Islet of Langerhans (tissue), 1 donor: ENCODE results near the gene FAM240B.

Experiments used
- FAIRE-seq: peaks from one replicate; lab custom pipeline; 2011; peaks lifted over from hg19 to GRCh38; lab: Jason Lieb, UNC

FAM240B gene

DNA sequence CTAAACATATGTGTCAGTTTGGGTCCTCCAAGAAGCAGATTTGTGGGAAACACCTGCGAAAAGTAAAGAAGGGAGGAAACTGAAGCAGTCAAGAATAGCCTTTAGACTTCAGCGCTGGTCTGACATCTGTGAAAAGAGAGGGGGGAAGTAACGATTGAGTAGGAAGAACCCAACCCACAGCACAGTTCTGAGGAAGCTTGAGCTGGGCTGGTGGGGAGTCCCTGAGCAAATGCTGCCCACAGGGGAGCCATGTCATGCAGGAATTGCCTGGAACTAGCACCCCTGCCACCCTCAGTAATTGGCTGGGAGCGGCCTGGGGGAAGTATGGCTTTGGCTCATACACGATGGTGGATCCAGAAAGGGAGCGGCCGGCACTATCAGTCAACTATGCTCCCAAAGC, 20.6 kb downstream of the FAM240B start:
- FAIRE-seq = no peak

DNA sequence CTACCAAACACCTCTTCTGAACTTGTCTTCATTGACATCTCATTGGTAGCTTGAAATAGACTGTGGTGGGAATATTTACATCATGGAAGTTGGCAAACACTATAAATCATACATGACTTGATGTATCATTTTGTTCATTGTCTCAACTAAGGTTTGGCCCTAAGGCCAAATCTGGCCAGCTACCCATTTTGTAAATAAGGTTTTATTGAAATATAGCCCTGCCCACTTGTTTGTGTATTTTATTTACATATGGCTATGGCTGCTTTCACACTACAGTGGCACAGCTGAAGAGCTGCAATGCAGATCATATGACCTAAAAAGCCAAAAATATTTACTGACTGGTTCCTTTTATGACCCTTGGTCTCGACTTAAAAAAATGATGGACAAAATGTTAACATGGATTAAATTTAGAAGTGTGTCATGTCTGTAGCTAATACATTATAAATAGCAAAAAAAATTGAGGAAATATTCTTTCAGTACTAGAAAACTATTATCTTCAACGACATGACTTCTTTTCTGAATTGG, 22.1 kb downstream of the FAM240B start:
- no peak for FAIRE-seq

DNA sequence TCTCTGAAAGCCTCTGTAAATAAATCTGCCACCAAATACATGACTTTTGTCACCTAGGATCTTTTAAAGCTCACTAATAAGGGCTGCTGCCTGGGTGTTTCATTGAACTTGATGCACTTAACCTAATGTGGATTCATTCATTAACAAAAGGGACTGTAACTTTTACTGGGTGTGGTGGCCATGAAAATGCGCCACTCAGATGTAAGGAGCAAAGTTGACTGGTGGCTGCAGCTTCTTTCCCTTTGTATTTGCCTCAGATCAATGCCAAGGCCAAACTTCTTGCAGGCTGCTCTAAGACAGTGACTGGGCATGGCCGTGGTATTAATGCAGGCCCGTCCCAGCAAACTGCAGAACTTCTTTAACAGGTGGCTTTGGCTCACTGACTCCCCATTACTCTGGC, 22.9 kb downstream of the FAM240B start:
- no peak for FAIRE-seq

DNA sequence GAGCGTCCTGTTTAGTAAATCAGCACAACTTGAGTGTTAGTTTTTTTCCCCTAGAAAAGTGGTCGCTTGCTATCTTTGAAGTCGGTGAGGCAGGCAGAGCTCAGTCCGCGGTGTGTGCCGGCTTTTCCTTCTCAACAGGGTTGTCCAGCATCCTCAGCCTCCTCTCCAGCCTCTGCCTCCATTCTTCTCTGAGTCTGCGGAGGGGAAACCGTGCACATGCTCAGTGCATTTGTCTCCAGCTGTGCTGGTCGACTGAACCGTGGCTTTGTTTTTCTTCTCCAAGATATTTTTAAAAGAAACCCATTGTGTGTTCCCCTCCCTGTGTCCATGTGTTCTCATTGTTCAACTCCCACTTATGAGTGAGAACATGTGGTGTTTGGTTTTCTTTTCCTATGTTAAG, 25.3 kb downstream of the FAM240B start:
- no peak for FAIRE-seq

DNA sequence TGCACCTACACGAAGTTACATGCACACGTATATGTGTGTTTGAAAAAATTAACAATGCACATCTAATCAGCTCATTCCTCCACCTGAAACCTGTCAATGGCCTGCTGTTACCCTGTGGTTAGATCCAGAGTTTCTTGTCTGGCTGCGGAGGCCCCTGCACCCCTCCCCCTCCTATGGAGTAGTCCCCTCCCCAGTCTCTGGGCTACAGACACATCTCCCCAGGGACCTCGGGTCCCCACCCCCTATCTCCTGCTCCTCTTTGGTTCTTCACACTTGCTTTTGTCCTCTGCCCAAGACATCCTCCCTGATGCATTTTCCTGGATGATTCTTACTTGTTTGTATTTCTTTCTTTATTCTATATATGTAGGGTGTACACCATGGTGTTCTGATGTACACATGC, 27.2 kb downstream of the FAM240B start:
- no peak for FAIRE-seq

DNA sequence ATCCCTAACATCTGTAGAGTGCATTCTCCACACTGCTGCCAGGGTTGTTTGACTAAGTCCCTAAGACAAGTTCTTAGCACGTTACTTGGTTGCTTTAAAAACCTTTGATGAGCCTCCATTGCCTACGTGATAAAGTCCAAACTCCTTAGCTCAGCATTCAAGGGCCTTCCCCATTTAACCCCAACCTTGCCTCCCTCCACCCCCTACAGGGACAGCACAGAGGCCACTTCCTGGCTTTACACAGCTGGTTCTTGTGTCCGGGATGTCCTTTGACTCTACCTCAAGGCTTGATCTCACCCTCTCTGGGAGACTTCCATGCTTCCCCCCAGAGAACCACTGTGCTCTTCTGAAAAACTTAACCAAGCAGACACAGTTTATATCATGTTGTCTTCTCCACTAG, 29.4 kb downstream of the FAM240B start:
- no peak for FAIRE-seq

DNA sequence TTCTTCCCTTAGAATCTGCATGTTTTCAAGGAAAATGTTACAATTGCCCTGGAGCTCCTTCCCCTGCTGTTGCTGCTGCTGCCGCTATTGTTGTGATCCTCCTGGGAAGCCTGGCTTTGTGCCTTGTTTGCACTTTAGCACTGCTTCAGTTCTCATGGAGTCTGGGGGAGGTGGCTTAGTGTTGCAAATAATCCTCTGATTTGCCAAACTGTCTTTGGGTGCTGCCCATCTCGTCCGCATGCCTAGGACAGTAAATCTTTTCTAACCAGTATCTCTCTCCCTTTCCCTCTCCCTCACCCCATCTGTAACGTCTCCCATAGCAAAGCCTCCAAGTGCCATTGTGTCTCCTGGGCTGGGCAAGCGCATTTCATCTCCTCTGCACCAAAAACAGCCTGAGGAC, 30.3 kb downstream of the FAM240B start:
- no peak for FAIRE-seq

DNA sequence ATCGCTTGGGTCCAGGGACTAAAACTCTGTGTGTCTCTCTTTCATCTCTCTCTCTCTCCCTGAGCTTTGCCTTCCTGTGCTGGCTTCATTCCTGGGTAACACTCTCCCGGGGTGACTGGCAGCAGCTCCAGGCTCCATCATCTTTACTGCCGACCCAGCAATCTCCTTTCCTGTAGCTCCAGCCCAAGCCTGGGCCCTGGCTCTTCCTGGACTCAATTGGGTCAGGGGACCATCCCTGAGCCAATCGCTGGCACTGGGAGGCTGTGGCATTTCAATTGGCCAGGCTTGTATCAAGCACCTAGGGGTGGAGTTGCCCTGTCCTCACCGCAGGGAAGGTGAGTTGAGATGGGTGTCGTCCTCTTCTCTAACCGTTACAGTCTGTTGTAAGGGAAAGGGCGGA, 31.9 kb downstream of the FAM240B start:
- FAIRE-seq = no peak

DNA sequence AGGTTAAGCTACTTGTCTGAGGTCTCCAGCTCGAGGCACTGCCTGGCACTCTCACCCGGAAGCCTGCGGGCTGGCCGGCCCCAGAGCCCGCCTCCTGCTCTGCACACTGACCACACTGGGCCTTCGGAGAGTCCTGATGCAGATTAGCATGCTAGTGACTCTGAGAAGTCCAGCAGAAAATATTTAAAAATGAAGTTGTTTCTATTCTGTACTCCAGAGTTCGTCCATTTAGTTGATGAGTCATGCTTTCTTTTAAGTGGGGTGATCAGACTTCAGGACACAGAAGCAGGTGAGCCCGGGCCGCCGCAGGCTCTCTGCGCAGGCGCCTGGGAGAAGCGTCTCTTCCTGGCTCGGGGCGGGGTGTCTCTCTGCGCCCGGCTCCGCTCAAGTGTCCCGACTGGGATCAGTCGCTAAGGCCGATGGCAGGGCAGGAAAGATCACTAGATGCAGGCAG, 32.5 kb downstream of the FAM240B start:
- FAIRE-seq = no peak

DNA sequence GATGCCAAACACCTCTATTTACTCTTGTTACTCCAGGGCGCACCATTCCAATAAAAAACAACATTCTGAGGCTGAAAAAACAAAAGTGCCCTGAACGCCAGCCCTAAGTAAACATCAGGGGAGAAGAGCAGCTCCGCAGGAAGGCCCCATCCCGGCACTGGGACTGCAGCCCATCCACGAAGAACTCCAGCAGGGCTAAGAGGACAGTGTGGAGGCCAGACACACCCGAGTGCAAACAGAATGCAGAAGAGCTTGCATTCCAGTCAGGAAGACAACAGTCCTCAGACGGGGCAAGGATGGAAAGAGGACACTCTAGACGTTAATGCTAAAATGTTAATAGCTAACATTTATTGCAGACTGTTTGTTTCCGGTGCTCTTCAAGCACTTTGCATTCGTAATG, 33.0 kb downstream of the FAM240B start:
- FAIRE-seq = no peak

DNA sequence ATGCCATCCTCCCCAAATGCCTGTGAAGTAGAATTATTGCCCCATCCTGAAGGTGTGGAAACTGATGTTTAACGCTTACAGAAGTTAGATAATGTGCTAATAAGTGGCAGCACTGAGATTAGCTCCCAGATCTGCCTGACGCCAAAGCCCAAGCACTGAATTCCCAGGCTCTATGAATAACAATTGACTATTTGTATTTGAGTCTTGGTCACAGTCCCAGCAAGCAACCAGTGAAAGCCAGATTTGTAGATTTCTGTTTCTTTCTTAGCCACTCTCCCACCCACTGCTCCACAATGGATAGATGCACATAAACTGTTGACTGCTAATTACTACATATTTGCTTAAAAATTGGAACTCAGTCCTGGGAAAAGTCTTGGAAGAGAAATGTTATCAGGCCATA, 34.4 kb downstream of the FAM240B start:
- FAIRE-seq = no peak

DNA sequence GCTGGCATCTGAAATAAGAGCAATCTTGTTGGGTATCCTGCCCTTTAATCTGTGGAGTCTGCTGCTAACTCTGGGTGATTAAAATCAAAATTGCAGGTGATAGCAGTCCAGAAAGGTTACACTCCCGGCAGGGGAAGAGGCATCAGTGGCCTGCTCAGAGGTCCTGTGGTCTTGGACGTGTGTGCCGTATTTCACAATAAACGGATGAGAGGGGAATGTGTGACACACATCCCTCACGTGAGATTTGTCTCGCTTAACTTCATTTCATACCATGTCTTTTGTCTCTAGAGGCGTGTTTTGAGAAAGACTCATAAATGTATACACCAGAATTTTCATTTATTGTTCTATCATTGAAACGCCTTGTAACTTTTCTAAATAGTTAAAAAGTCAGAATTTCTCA, 36.6 kb downstream of the FAM240B start:
- no peak for FAIRE-seq

DNA sequence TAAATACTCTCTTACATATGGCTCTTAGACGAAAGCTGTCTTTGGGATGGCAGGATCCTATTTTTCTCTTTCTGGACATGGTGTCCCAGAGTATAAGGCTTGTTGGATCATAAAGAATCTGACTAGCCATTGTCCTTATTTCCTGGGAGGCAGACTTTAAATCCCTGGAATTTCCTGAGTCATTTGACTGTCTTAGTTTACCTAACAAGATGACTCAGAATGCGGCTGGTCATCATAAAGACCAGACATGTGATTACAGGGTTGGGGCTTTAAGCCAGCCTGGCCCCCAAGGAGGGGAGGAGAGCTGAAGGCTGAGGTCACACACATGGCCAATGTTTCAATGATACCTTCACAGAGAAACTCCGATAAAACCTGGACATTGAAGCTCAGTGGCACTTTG, 37.2 kb downstream of the FAM240B start:
- no peak for FAIRE-seq

DNA sequence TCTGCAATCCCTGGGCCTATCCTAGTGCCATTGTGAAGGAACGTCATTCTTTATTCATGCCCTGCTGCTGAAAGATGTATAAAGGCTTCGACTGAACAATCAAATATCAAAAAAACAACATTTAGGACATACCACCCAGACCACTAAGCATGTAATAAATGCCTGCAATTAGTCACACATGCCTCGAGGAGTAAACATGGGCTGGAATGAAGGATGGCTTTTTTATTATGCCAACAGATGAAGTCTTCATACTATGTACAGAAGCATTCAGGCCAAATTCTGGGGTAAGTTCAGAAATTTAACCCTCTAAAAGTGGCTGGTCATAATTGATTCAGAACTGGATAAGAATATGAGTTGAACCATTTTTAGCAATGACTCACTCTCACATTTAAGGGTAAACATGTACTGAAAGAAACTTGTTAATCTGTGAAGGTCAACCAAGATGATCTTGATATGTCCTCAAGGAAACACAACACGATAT, 38.1 kb downstream of the FAM240B start:
- FAIRE-seq = no peak

DNA sequence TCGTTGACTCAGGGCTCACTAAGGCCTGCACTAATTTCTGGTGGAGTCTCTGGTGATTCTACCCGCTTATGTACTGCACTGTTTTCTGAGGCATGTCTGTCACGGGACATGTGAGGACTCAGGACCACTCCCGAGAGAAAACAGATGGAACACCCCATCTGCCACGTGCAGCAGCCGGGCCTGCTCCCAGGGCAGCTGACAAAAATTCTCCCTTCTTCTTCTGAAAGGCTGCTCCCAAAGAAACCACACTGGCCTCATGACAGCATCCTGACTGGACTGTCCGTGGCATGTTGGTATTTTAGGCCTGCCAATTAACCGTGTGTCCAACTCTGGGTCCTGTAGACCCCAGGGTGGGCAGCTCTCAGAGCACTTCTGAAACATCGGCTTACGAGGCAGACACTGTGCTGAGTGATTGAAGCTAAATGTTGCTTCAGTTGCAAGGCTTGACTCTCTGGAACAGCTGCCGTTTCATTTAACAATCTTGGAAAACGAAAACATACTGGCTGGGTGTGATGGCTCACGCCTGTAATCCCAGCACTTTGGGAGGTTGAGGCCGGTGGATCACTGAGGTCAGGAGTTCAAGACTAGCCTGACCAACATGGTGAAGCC, 39.0 kb downstream of the FAM240B start:
- FAIRE-seq = no peak

DNA sequence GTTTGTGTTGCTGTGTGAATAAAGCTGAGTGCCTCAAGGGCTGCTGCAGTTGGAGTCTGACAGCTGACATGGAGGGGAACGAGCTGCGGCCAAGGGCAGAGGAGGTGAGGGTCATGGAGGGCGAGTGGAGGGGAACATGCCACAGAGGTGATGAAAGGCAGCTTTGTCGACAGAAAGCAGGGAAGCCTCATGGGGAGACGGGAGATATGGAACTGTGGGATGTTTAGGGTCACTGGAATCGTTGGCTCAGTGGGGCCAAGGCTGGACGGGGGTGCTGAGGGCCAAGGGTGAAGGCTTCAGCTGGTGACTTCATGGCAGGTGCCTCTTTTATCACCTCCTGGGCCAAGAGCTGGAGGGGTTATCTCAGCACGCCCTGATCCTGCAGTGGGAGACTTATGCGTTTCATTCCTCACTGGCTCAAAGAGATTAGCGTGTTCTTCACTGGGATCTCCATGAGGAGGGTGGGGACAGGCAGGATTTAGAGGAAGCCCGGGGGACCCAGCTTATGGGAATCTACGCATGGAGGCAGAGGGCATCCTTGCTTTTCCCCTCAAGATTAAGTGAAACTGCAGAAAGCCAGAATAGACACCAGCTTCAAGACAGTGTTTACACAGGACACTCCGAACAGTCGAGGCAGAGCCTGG, 42.2 kb downstream of the FAM240B start:
- FAIRE-seq = no peak

DNA sequence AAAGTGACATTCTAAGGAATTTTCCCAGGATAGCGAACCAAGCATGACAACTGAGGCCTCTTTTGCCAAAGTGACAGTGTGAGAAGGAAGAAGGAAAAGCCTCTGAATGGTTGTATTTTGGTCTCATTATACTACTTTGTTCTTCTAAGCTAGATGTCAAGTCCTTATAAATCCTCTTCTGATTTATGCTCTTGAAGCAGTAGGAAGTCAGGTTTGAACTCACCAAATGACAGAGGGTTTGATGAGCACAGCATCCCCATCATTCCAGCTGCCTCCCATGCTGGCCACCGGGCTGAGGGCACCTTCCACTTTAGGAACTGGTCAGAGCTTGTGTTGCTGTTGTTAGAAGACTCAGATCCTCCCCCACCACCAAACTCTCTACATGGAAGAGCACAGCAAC, 44.1 kb downstream of the FAM240B start:
- FAIRE-seq = no peak

DNA sequence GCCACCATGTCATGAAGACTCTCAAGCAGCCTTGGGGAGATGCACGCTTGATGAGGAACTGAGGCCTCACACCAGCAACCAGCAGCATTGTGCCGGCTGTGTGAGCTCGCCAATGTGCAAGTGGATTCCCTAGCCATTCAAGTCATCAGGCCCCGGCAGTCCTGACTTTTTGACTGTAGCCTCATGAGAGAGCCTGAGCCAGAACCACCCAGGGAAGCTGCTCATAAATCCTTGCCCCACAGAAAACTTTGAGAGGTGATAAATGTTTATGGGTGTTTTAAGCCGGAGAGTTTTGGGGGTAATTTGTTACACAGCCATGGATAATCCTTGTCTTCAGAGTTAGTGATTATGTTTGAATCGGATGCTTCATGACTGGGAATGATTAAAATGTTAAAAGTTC, 44.7 kb downstream of the FAM240B start:
- FAIRE-seq = no peak

DNA sequence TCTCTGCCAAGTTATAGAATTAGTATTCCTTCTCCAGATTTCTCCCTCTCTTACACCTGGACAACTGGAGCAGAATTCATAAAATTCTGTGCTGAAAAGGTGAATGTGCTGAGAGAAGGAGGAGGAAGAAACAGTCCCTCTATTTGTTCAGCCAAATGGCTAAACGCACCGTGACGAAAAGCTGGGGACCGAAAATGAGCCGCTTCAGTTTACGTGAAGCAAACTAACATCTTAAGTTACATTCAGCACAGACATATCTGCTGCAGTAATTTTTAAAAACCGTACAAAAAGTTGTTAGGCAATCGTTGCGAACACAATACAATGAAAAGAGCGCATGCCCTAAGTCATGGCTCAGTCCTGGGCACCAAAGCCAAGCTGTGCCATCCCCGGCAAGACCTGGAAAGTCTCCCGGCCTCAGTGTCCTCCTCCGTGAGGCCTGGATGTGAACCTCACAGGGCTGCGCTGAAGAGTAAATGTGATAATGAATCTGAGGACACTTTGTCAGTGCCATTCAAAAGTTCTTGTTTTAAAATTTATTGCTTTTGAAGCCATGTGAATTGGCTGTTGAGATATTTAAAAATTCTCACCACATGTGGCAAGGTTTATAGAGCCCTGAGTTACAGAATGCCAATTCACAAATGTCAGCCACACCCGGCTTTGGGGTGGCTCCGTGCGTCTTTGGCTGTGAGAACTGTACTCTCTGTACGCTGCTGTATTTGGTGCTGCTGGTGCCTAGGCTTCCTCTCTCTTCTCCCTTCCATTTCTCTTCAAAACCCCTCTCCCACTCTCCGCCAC, 46.3 kb downstream of the FAM240B start:
- FAIRE-seq = no peak

DNA sequence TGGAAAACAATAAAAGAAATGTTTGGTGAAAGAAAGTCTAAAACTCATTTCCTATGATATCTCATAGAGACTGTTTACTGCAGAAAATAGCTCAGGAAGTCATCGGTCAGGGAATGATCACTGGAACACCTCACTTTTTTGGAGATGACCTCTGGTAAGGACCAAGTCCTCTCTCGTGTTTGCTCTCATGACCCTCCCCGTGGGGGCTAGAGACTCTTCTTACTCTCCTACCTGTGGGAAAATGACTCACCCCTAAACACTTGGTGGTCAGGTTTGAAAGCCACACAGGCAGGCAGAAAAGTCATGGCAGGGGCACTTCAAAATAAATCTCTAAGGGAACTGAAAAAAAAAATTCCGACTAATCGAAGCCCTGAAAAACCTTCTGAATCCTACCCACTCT, 48.2 kb downstream of the FAM240B start:
- no peak for FAIRE-seq

DNA sequence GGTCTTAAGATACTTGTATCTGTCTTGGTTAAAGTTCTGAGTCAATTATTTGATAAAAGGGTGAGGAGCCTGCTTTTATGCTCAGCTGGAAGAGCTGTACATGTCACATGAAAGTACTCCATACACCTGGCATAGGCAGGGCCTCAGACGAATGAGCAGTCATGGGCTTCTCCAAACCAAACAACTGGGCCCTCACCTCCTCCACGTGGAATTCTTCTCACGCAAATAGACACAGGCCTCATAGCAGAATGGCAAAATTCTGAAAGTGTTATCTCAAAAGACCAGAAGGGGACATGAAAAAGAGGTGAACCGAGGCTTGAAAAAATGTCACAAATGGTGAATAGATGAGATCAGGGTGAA, 48.6 kb downstream of the FAM240B start:
- no peak for FAIRE-seq

DNA sequence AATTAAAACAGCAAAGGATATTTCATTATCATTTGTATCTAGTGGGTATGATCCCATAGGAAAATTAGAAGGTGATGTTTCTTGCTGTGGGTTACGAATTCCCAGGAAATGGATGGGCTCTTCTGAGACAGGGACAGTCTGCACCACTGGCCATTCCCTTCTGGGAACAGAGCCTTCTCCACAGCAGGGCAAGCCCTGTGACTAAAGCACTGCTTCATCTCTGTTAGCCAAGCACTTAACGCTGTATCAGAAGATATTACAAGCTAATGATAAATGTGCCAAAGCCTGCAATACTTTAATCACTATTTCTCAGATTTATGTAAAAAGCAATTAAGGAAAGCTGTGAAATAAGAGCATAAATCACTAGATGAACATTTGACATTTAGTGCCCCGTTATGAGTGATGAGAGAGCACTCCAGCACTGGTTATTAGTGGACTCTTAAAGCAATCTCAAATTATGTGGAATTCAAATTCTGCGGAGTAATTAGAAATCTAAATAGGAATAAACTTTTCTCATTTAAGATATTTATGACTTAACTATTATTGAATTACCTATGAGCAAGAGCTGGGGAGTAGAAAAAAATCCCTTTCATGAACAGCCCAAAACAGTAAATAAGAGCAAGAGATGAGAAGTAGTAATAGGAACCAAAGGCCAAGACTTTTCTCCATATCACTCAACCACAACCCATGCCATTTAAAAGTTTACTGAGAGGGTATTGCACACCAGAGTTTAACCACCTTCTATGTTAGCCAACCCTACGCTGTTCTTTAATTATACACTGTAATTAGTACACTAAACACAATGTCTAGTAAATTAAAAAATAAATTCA, 49.2 kb downstream of the FAM240B start:
- FAIRE-seq = no peak
